ENCODE measurements around the gene PAPPA. TPM values are rescaled to one million over a fixed set of nuclear protein-coding genes. Genes with fewer than 3 reads are reported as not detected.

PAPPA gene
- total and polyA plus RNA-seq, 9 of the 15 experiments (the other 6 are each of a cell fraction or from before 2014, with no cell fraction given) = 0.06 to 0.18 (median 0.11) TPM

DNA sequence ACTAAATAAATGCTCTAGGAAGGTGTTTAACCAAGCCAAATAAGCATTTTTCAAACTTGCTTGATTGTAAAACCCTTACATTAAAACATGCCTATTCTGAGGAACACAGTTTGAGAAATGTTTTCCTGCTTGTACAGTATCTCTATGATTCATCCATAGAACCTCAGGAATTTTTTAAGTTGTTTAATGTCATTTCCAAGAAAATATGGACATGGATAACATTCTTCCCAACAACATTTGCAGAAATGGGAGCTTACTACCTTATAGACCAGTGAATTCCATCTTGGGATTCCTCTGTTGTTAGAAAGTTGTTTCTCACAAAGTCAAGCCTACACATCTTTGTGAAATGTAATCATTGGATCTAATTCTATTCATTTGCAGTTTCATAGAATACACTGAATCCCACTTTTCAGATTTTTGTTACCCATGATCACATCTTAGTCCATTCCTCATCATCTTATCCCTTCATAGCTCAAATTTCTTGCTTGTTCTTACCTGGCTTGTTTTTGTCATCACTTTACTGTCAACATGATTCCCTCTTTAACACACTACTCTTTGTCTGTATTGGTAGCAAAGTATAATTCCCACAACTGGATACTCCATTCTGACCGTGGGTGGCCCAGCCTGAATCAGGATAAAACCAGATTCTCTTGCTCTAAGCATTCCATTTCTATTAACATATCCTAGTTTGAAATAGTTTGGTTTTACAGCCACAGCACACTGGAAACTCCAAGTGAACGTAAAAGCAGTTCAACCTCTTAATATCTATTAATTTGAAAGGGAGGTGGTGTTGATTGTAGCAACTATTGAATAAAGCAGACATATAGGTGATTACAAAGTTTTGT is 49.4 kb upstream of the PAPPA start:
- Histone ChIP-seq H3K4me2 (ENCODE audit: insufficient read depth, low read length) (no peak overlapping the region), H4K20me1 (replicated peaks; ENCODE audit: control insufficient read depth, insufficient read depth, low read length) (no peaks in the 10 kb centered on the region), H3K9me3 (replicated peaks; ENCODE audit: control insufficient read depth, insufficient read depth, low read depth, low read length) (no peaks in the 10 kb centered on the region), H3K4me3 (no peak overlapping the region), H3K9me1 (ENCODE audit: control insufficient read depth, insufficient read depth, low read length) (no peaks in the 10 kb centered on the region), H3K27ac (ENCODE audit: extremely low read depth, low read depth, low read length) (no peak overlapping the region), H3K79me2 (ENCODE audit: control insufficient read depth, insufficient read depth, low read length) (no peaks in the 10 kb centered on the region), H3K27me3 (ENCODE audit: control insufficient read depth in 2 of 2, insufficient read depth in 2 of 2, low read length in 2 of 2) (no peaks in the 10 kb centered on the region), H3K36me3 (ENCODE audit: control insufficient read depth, insufficient read depth, low read length) (no peaks in the 10 kb centered on the region), H2AFZ (ENCODE audit: low read depth, low read length) (no peak overlapping the region), H3K4me1 (replicated peaks in 1 of 2; ENCODE audit: control insufficient read depth in 2 of 2, insufficient read depth in 2 of 2, low read length in 2 of 2) (no peaks in the 10 kb centered on the region), H3K9ac (ENCODE audit: insufficient read depth in 1 of 2, low read depth in 2 of 2, low read length in 2 of 2) (no peak overlapping the region)
- intact Hi-C loops (cut with micrococcal nuclease) = no loop called here
- in situ Hi-C loops (cut with MboI) = no loop called here
- ATAC-seq (no peak), FAIRE-seq (no peak), DNase-seq (ENCODE audit: extremely low read depth in 1 of 4, low spot score in 3 of 4) (no peak)
- no TSS peak for BruUV-seq (replicated peaks)
- CTCF ChIA-PET (ENCODE audit: low intra/inter-chr PET ratio) = no interaction called here
- WGBS (ENCODE audit: insufficient coverage, low coverage, missing lambda C conversion rate) = 3% methylated on average over 2 of the region's 2 CpGs
- POLR2A ChIA-PET = no interaction called here
- TF ChIP-seq, protein P1, sequence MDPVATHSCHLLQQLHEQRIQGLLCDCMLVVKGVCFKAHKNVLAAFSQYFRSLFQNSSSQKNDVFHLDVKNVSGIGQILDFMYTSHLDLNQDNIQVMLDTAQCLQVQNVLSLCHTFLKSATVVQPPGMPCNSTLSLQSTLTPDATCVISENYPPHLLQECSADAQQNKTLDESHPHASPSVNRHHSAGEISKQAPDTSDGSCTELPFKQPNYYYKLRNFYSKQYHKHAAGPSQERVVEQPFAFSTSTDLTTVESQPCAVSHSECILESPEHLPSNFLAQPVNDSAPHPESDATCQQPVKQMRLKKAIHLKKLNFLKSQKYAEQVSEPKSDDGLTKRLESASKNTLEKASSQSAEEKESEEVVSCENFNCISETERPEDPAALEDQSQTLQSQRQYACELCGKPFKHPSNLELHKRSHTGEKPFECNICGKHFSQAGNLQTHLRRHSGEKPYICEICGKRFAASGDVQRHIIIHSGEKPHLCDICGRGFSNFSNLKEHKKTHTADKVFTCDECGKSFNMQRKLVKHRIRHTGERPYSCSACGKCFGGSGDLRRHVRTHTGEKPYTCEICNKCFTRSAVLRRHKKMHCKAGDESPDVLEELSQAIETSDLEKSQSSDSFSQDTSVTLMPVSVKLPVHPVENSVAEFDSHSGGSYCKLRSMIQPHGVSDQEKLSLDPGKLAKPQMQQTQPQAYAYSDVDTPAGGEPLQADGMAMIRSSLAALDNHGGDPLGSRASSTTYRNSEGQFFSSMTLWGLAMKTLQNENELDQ (CRISPR knock-in tag; IDR thresholded peaks at IDR 0.05; ENCODE audit: borderline replicate concordance) = no peak
- TF ChIP-seq LARP7 (IDR thresholded peaks at IDR 0.05) (no peak), STAT5A (IDR thresholded peaks at IDR 0.05; ENCODE audit: borderline replicate concordance, low read length) (no peak)
